ENCODE measurements around the gene BABAM2. TPM values are rescaled to one million over a fixed set of nuclear protein-coding genes. Genes with fewer than 3 reads are reported as not detected.

The BABAM2 gene
- total RNA-seq, 1 experiment from 2014 or later = 43.5 TPM

GRCh38 chr2:28094739-28095138, 204.2 kb downstream of the BABAM2 start:
- CTCF ChIA-PET = interaction anchor here (0.6 to 1.0 kb wide), 2 partner anchors 30 to 729 kb away, joined by 3 to 5 read pairs; no protein-coding TSS in a partner anchor
- intact Hi-C loops (cut with micrococcal nuclease; ENCODE audit: unreplicated experiment) = no loop called here
- Mint-ChIP-seq H3K9me3 (ENCODE audit: low read depth, unreplicated experiment) (no peaks in the 10 kb centered on the region), H3K27me3 (ENCODE audit: unreplicated experiment) (no peaks in the 10 kb centered on the region), H3K27ac (ENCODE audit: unreplicated experiment) (no peak overlapping the region), H3K36me3 (ENCODE audit: insufficient read depth, unreplicated experiment) (no peaks in the 10 kb centered on the region), H3K4me1 (ENCODE audit: low read depth, unreplicated experiment) (no peaks in the 10 kb centered on the region), H3K4me3 (ENCODE audit: low read depth, unreplicated experiment) (no peak overlapping the region)
- no peak for DNase-seq
- BruUV-seq (replicated peaks) = no TSS peak
- TF ChIP-seq CTCF (IDR thresholded peaks at IDR 0.05; ENCODE audit: unreplicated experiment) = no peak

- H3K4me3 Mint-ChIP-seq (ENCODE audit: low read depth, unreplicated experiment) = no peak overlapping the region
- no peaks in the 10 kb centered on the region for H3K27me3 Mint-ChIP-seq (ENCODE audit: unreplicated experiment)
- no peaks in the 10 kb centered on the region for H3K36me3 Mint-ChIP-seq (ENCODE audit: insufficient read depth, unreplicated experiment)
- H3K9me3 Mint-ChIP-seq (ENCODE audit: low read depth, unreplicated experiment) = no peaks in the 10 kb centered on the region
- CTCF ChIA-PET = no interaction called here
- BruUV-seq (replicated peaks) = no TSS peak
- intact Hi-C loops (cut with micrococcal nuclease; ENCODE audit: unreplicated experiment) = no loop called here
- no peaks in the 10 kb centered on the region for H3K4me1 Mint-ChIP-seq (ENCODE audit: low read depth, unreplicated experiment)
- no peak for DNase-seq
- no peak for TF ChIP-seq CTCF (IDR thresholded peaks at IDR 0.05; ENCODE audit: unreplicated experiment)
- no peak overlapping the region for H3K27ac Mint-ChIP-seq (ENCODE audit: unreplicated experiment)
Observed at GRCh38 chr2:28095622-28096021, 205.1 kb downstream of the BABAM2 start.

- no peak for TF ChIP-seq CTCF (IDR thresholded peaks at IDR 0.05; ENCODE audit: unreplicated experiment)
- Mint-ChIP-seq H3K36me3 (ENCODE audit: insufficient read depth, unreplicated experiment) (no peaks in the 10 kb centered on the region), H3K9me3 (ENCODE audit: low read depth, unreplicated experiment) (no peaks in the 10 kb centered on the region), H3K4me3 (ENCODE audit: low read depth, unreplicated experiment) (no peak overlapping the region), H3K27me3 (ENCODE audit: unreplicated experiment) (no peaks in the 10 kb centered on the region), H3K4me1 (ENCODE audit: low read depth, unreplicated experiment) (no peaks in the 10 kb centered on the region), H3K27ac (ENCODE audit: unreplicated experiment) (no peak overlapping the region)
- BruUV-seq (replicated peaks) = no TSS peak
- intact Hi-C loops (cut with micrococcal nuclease; ENCODE audit: unreplicated experiment) = no loop called here
- CTCF ChIA-PET = no interaction called here
- DNase-seq = no peak
Observed at GRCh38 chr2:28096421-28096820, 205.9 kb downstream of the BABAM2 start.

DNA sequence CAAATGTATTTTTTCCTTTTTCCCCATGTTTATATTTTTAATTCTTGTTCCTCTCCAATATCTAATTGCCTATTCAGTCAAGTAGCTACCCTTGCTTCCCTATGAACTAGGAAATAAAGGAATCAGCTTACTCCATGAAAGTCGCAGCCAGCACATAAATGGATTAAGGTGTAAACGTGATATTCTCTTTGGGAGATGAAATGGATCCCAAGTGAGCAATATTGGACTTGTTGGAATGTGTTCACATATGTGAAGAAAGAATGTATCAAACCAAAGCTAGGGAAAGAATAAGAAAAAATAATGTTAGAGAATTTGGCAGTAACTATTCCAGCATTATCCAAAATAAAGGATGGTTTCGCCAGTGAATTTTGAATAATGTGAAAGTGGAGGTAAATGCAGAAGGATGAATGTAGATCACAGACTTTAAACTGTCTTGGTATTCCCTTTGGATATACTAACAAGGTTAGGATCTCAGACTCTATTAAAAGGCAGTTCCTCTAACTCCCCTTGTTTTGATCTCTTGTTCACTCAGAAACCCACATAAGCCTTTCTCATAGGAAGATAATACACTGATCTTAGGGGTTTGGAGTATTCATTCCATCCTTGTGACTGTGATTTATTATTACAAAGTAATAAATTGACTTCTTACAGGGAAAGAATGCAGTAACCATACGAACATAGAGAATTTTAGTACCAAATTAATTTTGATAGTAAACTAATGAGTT, 208.1 kb downstream of the BABAM2 start:
- TF ChIP-seq CTCF (IDR thresholded peaks at IDR 0.05; ENCODE audit: unreplicated experiment) = no peak
- Mint-ChIP-seq H3K36me3 (ENCODE audit: insufficient read depth, unreplicated experiment) (no peaks in the 10 kb centered on the region), H3K4me1 (ENCODE audit: low read depth, unreplicated experiment) (no peaks in the 10 kb centered on the region), H3K27me3 (ENCODE audit: unreplicated experiment) (no peaks in the 10 kb centered on the region), H3K4me3 (ENCODE audit: low read depth, unreplicated experiment) (no peak overlapping the region), H3K27ac (ENCODE audit: unreplicated experiment) (no peak overlapping the region), H3K9me3 (ENCODE audit: low read depth, unreplicated experiment) (no peaks in the 10 kb centered on the region)
- no peak for DNase-seq
- intact Hi-C loops (cut with micrococcal nuclease; ENCODE audit: unreplicated experiment) = no loop called here
- BruUV-seq (replicated peaks) = no TSS peak
- CTCF ChIA-PET = no interaction called here
